Measurements from ENCODE around the gene EBF4. TPM values are rescaled to one million over a fixed set of nuclear protein-coding genes. Genes with fewer than 3 reads are reported as not detected.

Gene EBF4
- total and polyA plus RNA-seq, 7 donors, result 0.42 to 1.9 (median 1.2) TPM

DNA sequence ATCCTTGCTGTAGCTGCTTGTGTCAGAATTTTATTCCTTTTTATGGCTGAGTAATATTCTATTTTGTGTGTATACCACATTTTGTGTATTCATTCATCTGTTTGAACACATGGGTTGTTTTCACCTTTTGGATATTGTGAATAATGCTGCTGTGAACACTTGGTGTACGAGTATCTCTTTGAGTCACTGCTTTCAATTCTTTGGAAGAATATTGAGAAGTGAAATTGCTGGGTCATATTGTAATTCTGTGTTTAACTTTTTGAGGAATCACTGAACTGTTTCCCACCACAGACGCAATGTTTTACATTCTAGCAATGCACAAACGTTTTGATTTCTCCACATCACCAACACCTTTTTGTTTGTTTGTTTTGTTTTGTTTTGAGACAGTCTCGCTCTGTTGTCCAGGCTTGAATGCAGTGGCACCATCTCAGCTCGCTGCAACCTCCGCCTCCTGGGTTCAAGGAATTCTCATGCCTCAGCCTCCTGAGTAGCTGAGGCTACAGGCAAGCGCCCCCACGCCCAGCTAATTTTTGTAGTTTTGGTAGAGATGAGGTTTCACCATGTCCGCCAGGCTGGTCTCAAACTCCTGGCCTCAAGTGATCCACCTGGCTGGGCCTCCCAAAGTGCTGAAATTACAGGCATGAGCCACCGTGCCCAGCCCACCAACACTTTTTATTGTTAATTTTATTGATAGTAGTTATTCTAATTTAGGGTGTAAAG is 86.2 kb downstream of the EBF4 start:
- Histone ChIP-seq H3K27ac (no peak overlapping the region), H3K4me1 (no peaks in the 10 kb centered on the region), H3K9me3 (peaks cover 5% of the 10 kb centered on the region), H3K4me3 (no peak overlapping the region), H3K27me3 (ENCODE audit: insufficient read depth in 3 of 3, low read length in 2 of 3) (peaks cover 3 to 4% (median 4%) of the 10 kb centered on the region in 3 donors), H3K36me3 (ENCODE audit: insufficient read depth in 1 of 2, low read depth in 1 of 2) (no peaks in the 10 kb centered on the region)
- 78 to 80% (median 78%) methylated on average over 10 of the region's 10 CpGs for whole genome bisulfite sequencing, 3 donors
- DNase-seq, result no peak
- intact Hi-C loops (cut with DNase I), result no loop called here
- no peak for ATAC-seq
- TF ChIP-seq, protein P1, sequence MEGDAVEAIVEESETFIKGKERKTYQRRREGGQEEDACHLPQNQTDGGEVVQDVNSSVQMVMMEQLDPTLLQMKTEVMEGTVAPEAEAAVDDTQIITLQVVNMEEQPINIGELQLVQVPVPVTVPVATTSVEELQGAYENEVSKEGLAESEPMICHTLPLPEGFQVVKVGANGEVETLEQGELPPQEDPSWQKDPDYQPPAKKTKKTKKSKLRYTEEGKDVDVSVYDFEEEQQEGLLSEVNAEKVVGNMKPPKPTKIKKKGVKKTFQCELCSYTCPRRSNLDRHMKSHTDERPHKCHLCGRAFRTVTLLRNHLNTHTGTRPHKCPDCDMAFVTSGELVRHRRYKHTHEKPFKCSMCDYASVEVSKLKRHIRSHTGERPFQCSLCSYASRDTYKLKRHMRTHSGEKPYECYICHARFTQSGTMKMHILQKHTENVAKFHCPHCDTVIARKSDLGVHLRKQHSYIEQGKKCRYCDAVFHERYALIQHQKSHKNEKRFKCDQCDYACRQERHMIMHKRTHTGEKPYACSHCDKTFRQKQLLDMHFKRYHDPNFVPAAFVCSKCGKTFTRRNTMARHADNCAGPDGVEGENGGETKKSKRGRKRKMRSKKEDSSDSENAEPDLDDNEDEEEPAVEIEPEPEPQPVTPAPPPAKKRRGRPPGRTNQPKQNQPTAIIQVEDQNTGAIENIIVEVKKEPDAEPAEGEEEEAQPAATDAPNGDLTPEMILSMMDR (IDR thresholded peaks at IDR 0.05), result no peak

DNA sequence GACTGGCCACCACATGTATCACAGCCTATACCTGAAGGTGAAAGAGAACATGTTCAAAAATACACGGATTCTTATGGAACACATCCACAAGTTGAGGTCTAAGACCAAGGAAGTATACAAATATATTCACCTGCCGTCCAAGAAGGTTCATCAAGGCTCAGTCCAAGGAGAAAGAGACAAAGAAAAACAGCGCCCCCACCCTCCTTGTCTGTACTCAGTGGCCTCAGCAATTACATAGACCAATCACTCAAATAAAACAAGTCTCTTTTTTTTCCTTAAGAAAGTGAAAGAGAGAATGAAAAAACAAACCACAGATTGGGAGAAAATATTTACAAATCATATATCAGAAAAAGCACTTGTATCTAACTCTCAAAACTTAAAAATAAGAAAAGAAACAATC is 88.4 kb downstream of the EBF4 start:
- H3K36me3 ChIP-seq (ENCODE audit: insufficient read depth in 1 of 2, low read depth in 1 of 2), result no peaks in the 10 kb centered on the region
- H3K27ac ChIP-seq, result no peak overlapping the region
- H3K4me3 ChIP-seq, result no peak overlapping the region
- ATAC-seq (no peak), DNase-seq (no peak)
- TF ChIP-seq, protein P1 (IDR thresholded peaks at IDR 0.05), result no peak
- intact Hi-C loops (cut with DNase I), result no loop called here
- no peaks in the 10 kb centered on the region for H3K4me1 ChIP-seq
- H3K27me3 ChIP-seq (ENCODE audit: insufficient read depth in 3 of 3, low read length in 2 of 3), result peaks cover 0 to 2% (median 1%) of the 10 kb centered on the region in 3 donors
- 30 to 49% (median 38%) methylated on average over 3 of the region's 3 CpGs for WGBS, 3 donors
- no peaks in the 10 kb centered on the region for H3K9me3 ChIP-seq

DNA sequence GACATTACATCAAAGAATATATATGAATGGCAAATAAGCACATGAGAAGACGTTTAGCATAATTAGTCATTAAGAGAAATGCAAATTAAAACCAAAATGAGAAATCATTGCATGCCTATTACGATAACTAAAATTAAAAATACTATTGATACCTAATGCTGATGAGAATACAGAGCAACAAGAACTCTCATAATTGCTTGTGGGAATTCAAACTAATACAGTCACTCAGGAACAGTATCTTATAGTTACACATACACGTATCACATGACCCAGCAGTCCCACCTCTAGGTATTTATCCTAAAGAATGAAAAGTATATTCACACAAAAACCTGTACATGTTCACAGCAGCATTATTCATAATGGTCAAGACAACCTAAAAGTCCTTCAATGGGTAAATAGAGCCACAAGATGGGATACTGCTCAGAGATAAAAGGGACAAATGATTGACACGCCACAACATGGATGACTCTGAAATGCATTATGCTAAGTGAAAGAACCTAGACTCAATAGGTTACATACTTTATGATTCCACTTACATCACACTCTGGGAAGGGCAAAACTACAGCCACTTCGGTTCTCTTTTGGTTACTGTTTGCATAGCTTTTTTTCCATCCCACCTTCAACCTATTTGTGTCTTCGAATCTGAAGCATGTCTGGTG is 91.5 kb downstream of the EBF4 start:
- WGBS, 3 donors, result 83 to 88% (median 86%) methylated on average over 6 of the region's 6 CpGs

DNA sequence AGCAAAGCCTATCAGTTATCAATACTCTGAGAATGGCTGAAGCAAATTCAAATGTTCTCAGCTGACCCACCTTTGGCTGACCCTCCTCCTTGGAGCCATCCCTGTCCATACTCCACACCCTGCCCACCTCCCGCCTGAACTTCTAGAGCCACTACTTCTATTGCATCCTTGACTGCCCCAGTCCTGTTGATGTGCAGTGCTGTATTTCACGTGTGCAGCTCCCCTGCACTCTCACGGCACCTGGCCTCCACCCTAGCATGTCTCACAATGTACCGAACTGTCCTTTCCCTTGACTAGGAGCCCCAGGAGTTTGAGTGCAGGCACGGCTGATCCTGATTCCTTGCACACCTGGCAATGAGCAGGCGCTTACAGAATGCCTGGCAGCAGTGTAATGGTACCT is 100.9 kb downstream of the EBF4 start:
- Histone ChIP-seq H3K4me3 (no peak overlapping the region), H3K27ac (no peak overlapping the region), H3K4me1 (no peaks in the 10 kb centered on the region), H3K36me3 (ENCODE audit: insufficient read depth in 1 of 2, low read depth in 1 of 2) (no peaks in the 10 kb centered on the region), H3K9me3 (no peaks in the 10 kb centered on the region), H3K27me3 (ENCODE audit: insufficient read depth in 3 of 3, low read length in 2 of 3) (peaks cover 0 to 37% (median 11%) of the 10 kb centered on the region in 3 donors)
- ATAC-seq (no peak), DNase-seq (no peak)
- TF ChIP-seq, protein P1 (IDR thresholded peaks at IDR 0.05), result no peak
- 87 to 92% (median 91%) methylated on average over 6 of the region's 6 CpGs for WGBS, 3 donors
- intact Hi-C loops (cut with DNase I), result no loop called here

More for the DNA sequence above, 91.5 kb downstream of the EBF4 start:
- no peak for ATAC-seq
- Histone ChIP-seq H3K27me3 (ENCODE audit: insufficient read depth in 3 of 3, low read length in 2 of 3) (peaks cover 0 to 2% (median 0%) of the 10 kb centered on the region in 3 donors), H3K27ac (no peak overlapping the region), H3K4me3 (no peak overlapping the region), H3K4me1 (no peaks in the 10 kb centered on the region), H3K36me3 (ENCODE audit: insufficient read depth in 1 of 2, low read depth in 1 of 2) (no peaks in the 10 kb centered on the region), H3K9me3 (no peaks in the 10 kb centered on the region)
- DNase-seq, result no peak
- TF ChIP-seq, protein P1 (IDR thresholded peaks at IDR 0.05), result no peak
- intact Hi-C loops (cut with DNase I), result no loop called here
